ENCODE results near the gene ABCB11.

- no peak for TF ChIP-seq EZH2 (IDR thresholded peaks at IDR 0.05; ENCODE audit: low read depth)
- TF ChIP-seq CTCF (conservative IDR thresholded peaks at IDR 0.05), result no peak
Measured at GRCh38 chr2:168901003-168901402, 130.1 kb downstream of the ABCB11 start, which contains the start of gene G6PC2.
